WTC11 (cell line): ENCODE data around the gene GATM.

Experiments
- JUN ChIP-seq: sonication (generic); formaldehyde crosslinking; IDR thresholded peaks from 2 replicates; pipeline ENCODE4 v1.8.0; 2023; ENCODE audit warnings: mild to moderate bottlenecking, missing genetic modification reagents
- TF ChIP-seq, protein P1 (sequence below): fragments of 200-600 bp; IDR thresholded peaks from 2 replicates; pipeline ENCODE4 v1.8.0; 2022; ENCODE audit warnings: antibody characterized with exemption
- TF ChIP-seq, protein P2 (sequence below): fragments of 250-450 bp; sonication (Bioruptor Pico); IDR thresholded peaks from 2 replicates; pipeline ENCODE4 v1.8.0; 2021; ENCODE audit warnings: mild to moderate bottlenecking
- TF ChIP-seq, protein P3 (sequence below): sonication (generic); formaldehyde crosslinking; IDR thresholded peaks from 2 replicates; pipeline ENCODE4 v1.8.1; 2022; ENCODE audit warnings: low read depth, missing genetic modification reagents, borderline replicate concordance
- TF ChIP-seq, protein P4 (sequence below): sonication (generic); formaldehyde crosslinking; IDR thresholded peaks from 2 replicates; pipeline ENCODE4 v1.8.0; 2022; ENCODE audit warnings: mild to moderate bottlenecking, missing genetic modification reagents

DNA sequence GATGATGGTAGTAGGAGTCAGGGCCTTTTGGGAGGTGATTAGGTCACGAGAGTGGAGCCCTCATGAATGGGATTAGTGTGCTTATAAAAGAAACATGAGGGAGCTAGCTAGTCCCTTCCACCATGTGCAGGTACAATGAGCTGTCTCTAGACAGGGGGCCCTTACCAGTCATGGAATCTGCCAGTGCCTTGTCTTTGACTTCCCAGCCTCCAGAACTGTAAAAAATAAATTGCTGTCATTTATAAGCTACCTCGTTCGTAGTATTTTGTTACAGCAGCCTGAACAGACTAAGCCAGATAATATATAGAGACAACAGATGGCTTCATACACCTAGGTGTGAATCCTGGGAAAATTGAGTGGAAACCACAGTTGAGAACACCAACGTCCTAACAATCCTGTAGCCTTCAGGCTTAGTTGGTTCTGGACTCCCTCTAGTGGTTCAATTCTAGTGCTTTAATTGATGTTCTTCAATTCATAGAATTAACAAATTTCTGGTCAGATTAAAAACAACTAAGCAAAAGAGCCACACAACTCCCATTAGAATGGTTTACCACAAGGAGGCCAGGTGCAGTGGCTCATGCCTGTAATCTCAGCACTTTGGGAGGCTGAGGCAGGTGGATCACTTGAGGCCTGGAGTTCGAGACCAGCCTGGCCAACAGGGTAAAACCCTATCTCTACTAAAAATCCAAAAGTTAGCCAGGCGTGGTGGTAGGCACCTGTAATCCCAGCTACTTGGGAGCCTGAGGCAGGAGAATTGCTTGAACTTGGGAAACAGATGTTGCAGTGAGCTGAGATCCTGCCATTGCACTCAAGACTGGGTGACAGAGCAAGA is 21.3 kb upstream of the GATM start:
- TF ChIP-seq, protein P1, sequence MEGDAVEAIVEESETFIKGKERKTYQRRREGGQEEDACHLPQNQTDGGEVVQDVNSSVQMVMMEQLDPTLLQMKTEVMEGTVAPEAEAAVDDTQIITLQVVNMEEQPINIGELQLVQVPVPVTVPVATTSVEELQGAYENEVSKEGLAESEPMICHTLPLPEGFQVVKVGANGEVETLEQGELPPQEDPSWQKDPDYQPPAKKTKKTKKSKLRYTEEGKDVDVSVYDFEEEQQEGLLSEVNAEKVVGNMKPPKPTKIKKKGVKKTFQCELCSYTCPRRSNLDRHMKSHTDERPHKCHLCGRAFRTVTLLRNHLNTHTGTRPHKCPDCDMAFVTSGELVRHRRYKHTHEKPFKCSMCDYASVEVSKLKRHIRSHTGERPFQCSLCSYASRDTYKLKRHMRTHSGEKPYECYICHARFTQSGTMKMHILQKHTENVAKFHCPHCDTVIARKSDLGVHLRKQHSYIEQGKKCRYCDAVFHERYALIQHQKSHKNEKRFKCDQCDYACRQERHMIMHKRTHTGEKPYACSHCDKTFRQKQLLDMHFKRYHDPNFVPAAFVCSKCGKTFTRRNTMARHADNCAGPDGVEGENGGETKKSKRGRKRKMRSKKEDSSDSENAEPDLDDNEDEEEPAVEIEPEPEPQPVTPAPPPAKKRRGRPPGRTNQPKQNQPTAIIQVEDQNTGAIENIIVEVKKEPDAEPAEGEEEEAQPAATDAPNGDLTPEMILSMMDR, result peak; percentile 31; the same call in 1 of the 2 replicates
- TF ChIP-seq, protein P2, sequence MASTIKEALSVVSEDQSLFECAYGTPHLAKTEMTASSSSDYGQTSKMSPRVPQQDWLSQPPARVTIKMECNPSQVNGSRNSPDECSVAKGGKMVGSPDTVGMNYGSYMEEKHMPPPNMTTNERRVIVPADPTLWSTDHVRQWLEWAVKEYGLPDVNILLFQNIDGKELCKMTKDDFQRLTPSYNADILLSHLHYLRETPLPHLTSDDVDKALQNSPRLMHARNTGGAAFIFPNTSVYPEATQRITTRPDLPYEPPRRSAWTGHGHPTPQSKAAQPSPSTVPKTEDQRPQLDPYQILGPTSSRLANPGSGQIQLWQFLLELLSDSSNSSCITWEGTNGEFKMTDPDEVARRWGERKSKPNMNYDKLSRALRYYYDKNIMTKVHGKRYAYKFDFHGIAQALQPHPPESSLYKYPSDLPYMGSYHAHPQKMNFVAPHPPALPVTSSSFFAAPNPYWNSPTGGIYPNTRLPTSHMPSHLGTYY, result no peak
- TF ChIP-seq, protein P3, sequence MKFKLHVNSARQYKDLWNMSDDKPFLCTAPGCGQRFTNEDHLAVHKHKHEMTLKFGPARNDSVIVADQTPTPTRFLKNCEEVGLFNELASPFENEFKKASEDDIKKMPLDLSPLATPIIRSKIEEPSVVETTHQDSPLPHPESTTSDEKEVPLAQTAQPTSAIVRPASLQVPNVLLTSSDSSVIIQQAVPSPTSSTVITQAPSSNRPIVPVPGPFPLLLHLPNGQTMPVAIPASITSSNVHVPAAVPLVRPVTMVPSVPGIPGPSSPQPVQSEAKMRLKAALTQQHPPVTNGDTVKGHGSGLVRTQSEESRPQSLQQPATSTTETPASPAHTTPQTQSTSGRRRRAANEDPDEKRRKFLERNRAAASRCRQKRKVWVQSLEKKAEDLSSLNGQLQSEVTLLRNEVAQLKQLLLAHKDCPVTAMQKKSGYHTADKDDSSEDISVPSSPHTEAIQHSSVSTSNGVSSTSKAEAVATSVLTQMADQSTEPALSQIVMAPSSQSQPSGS (CRISPR knock-in tag), result no peak
- no peak for TF ChIP-seq JUN (CRISPR knock-in tag)
- TF ChIP-seq, protein P4, sequence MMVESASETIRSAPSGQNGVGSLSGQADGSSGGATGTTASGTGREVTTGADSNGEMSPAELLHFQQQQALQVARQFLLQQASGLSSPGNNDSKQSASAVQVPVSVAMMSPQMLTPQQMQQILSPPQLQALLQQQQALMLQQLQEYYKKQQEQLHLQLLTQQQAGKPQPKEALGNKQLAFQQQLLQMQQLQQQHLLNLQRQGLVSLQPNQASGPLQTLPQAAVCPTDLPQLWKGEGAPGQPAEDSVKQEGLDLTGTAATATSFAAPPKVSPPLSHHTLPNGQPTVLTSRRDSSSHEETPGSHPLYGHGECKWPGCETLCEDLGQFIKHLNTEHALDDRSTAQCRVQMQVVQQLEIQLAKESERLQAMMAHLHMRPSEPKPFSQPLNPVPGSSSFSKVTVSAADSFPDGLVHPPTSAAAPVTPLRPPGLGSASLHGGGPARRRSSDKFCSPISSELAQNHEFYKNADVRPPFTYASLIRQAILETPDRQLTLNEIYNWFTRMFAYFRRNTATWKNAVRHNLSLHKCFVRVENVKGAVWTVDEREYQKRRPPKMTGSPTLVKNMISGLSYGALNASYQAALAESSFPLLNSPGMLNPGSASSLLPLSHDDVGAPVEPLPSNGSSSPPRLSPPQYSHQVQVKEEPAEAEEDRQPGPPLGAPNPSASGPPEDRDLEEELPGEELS (CRISPR knock-in tag), result no peak
